NCI-H2029 (cell line): ENCODE measurements around the gene MPZL3.
A peak's percentile ranks its signal among the peaks of the same experiment; 100 is the strongest.
"Not testable (repeated sequence)": the region's sequence is repeated elsewhere in the genome, so short reads cannot be mapped to it uniquely, and the experiment has no call there.

Experiments
- DNase-seq: peaks from one replicate; lab custom pipeline; 2025; lab: John Stamatoyannopoulos, UW

MPZL3 gene

DNA sequence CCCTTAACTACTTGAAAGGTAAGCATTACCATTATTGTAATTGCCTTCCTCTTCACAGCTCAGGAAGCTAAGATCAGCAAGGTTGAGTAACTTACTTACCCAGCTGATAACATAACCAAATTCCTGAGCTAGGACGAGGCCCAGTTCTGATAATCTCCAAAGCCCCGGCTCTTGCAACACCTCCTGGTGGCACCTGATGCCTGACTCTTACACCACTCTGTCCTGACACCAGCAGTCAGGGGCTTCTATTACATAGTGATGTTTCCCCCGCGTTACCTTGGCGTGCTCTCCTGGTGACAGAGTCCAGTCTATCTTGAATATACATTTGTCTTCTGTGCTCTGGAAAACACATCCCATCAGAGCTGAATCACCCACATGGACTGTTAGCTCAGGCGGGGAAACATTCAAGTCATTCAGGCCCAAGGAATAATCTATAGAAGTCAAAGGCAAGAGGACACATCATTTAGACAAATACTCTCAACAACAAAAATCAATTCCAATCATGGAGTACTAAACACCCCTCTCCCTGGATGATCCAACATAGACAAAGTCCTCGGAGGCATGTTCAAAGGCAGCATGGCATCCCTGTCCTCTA, 39.9 kb downstream of the MPZL3 start:
- DNase-seq, result no peak

- no peak for DNase-seq
Observed at GRCh38 chr11:118211006-118211405, 41.2 kb downstream of the MPZL3 start.

GRCh38 chr11:118210323-118210722, 41.8 kb downstream of the MPZL3 start:
- DNase-seq, result no peak

GRCh38 chr11:118209033-118209432, 43.1 kb downstream of the MPZL3 start:
- no peak for DNase-seq

GRCh38 chr11:118207079-118207478, 45.1 kb downstream of the MPZL3 start:
- DNase-seq, result no peak

DNA sequence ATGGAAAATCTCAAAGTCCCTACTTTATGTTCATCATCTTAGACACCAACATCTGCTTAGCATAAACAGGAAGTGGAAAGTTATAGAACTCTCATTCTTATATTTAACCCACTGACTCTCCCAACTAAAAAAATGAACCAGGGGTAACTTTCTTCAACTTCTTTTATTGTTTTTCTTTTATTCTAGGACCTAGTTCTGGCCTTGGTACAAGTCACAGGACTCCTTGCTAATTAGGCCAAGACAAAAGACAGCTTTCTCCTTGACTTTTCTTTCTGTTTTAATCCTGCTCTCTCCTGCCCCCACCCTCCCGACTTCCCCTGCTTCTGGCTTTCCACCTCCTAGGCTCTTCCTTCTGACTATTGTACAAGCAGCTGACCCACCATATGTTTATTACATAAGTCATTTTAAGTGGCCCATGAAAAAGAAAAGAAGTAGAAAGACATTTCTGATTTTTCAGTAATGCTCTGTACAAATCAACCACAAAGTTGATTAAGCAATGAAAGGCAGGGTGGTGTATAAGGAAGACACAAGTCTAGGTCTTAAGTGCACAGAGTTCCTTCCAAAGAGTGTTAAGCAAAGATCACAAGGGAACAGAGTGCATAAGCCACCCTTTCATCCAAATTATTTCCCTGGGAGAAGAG, 45.7 kb downstream of the MPZL3 start:
- DNase-seq, result no peak

GRCh38 chr11:118205606-118206378, 46.4 kb downstream of the MPZL3 start:
- DNase-seq, result no peak

GRCh38 chr11:118202599-118203422, 49.4 kb downstream of the MPZL3 start:
- no peak for DNase-seq

- DNase-seq, result no peak
Observed at GRCh38 chr11:118201966-118202365, 50.2 kb downstream of the MPZL3 start.

DNA sequence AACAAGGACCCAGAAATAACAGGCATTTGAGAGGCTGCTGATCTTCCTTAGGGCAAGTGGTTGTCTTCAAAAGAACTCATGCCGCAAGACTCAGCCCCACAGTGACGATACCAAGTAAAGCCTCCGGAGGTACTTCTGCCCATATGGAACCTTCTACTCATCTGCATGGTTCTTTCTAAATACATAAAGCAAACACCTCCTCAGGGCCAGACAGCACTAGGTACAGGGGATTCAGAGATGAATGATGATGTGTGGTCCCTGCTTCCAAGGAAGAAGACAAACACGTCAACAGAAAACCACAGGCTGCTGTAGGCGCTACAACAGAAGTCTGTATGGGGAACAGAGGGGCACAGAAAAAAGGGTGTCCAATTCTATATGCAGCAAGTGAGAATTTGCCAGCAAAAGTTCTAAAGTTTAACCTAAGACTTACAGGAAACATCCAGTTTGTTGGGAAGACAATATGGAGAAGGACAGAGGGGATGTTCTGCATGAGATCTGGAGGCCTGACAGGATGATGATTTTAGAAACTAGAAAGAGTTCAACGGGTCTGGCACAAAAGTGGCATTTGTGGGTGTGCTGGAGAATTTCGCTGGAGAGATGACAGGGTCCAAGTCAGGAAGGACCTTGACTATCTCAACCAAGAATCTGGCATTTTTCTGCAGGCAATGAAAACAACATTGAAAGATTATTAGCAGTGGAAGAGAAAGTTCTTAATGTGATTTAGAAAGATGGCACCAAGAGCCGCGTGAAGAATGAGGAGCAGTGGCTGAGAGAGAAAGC, 51.1 kb downstream of the MPZL3 start:
- DNase-seq, result no peak

GRCh38 chr11:118200497-118200896, 51.7 kb downstream of the MPZL3 start:
- no peak for DNase-seq

DNA sequence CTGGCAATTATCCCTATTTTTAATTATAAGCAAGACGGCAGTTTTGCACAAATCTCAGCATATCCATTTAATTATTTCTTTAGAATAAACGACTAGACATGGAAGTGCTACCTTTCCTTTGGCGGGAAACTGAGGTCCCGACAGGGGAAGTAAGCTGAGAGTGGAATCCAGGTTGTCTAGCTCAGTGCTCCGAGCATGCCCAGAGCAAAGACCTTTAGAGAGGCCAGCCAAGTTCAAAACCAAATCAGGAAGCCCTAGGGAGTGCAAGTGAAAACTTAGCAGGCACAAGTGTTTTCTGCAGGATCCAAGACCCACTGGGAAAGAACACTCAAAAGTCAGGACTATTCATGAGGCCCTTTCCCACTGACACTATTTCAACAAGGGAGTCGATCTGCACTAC, 53.0 kb downstream of the MPZL3 start:
- DNase-seq, result no peak

DNA sequence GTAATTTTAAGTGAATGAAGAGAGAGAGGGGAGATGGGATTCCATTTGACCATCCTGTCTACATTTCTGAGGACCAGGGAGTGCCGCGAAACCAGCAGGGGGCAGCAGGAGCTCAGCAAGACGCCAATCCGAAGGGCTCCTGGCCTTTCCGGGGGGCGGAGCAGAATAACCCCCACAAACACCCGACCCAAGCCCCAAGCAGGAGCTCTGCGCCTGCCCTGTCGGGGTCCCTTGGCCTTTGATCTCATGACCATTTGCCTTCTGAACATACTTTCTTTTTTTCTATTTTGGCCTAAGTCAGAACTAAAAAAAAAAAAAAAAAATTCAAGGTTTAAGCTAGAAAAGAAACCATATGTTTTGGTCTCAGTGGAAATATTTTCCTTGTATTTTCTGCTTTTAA, 53.8 kb downstream of the MPZL3 start:
- DNase-seq, result peak; percentile 35

- DNase-seq, result peak; percentile 57
Observed at GRCh38 chr11:118194835-118195627, 57.1 kb downstream of the MPZL3 start.

DNA sequence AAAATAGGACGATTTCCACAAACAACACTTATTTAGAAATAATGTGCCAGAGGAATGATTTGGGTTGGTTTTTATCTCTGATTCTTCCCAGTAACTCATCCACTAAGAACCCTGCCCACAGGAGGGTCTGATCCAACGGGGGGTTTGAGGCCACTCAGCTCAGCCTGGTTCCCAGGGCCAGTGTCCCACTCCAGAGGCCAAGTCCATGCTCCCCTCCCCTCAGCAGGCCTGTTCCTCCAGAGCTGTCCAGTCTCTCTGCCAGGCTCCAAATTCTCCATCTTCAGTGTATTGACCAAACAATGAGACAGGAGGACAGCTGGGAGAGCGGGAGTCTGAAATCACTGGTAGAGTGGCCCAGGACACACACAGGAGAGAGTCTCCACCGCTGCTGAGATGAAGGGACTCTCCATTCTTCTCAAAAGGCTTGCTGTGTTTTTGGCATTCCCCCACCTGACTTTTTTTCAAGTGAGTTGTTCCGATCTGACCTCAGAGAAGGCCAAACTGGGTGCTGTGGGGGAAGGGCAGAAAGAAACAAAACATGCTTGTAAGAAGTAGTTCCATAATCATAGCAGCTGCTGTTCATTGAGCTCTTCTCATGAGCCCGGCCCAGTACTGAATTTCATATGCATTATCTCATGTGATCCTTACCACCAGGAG, 58.1 kb downstream of the MPZL3 start:
- no peak for DNase-seq

- DNase-seq, result not testable (repeated sequence)
Observed at GRCh38 chr11:118192817-118193216, 59.3 kb downstream of the MPZL3 start.

DNA sequence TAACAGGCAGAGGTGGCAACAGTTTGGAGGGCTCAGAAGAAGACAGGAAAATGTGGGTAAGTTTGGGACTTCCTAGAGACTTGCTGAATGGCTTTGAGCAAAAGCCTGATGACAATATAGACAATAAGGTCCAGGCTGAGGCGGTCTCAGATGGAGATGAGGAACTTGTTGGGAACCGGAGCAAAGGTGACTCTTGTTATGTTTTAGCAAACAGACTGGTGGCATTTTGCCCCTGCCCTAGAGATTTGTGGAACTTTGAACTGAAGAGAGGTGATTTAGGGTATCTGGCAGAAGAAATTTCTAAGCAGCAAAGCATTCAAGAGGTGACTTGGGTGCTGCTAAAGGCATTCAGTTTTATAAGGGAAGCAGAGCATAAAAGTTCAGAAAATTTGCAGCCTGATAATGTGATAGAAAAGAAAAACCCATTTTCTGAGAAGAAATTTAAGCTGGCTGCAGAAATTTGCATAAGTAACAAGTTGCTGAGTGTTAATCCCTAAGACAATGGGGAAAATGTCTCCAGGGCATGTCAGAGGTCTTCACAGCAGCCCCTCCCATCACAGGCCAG, 61.1 kb downstream of the MPZL3 start:
- not testable (repeated sequence) for DNase-seq

DNA sequence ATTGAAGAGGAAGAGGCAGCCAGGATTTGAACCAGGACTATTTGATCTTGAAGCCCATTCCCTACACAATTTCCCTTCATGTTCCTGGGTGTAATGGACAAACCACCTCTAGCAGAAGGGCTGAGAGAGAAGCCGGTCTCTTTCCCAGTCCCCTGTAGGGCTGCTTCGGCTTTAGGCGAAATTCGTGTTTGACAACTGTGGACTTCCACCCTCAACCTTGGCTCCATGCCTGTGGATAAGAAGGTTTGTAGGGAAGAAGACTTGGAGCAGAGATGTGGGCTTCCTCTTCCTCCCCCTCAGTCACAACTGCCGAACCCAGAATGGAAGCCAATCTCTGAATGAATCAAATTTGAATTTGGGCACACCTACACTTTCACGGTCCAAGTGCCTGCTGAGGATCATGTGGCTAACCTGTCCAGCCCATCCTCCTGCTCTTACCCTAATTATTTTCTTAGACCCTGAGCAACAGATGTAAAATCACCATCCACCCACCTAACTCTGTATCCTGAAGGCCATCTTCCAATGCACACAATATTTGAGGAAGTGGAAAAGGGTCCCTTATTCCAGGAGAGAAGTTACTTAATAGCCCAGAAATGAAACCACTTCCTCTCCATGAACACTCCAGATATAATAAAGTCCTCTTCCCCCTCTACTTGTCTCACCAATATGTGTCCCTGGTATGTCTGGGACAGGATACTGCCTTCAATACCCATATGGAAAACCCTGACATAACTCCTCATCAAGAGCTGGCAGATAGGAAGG, 65.6 kb downstream of the MPZL3 start:
- DNase-seq, result no peak
